Measurements from ENCODE around the gene CIAPIN1. TPM values are rescaled to one million over a fixed set of nuclear protein-coding genes. Genes with fewer than 3 reads are reported as not detected.

The CIAPIN1 gene
- total RNA-seq, 4 donors from 2014 or later = 37.7 to 65.5 (median 46.2) TPM

GRCh38 chr16:57482845-57483545 lies 35.8 kb upstream of the CIAPIN1 start:
- no peak overlapping the region for H3K4me3 ChIP-seq
- peaks cover 5 to 55% (median 12%) of the 10 kb centered on the region in 4 donors for H3K4me1 ChIP-seq
- H3K27ac ChIP-seq = no peak overlapping the region
- no peaks in the 10 kb centered on the region for H3K27me3 ChIP-seq
- TF ChIP-seq CTCF (IDR thresholded peaks at IDR 0.05) = no peak
- no peak for TF ChIP-seq POLR2A (IDR thresholded peaks at IDR 0.05)
- no peaks in the 10 kb centered on the region for H3K9me3 ChIP-seq
- no peaks in the 10 kb centered on the region for H3K36me3 ChIP-seq
- peak in 1 of 3 donors; percentile 58 for DNase-seq

GRCh38 chr16:57481421-57481820 lies 34.2 kb upstream of the CIAPIN1 start:
- Histone ChIP-seq H3K4me3 (no peak overlapping the region), H3K27me3 (no peaks in the 10 kb centered on the region), H3K9me3 (no peaks in the 10 kb centered on the region), H3K27ac (peak overlapping the region in 1 of 4 donors; percentile 94), H3K36me3 (no peaks in the 10 kb centered on the region), H3K4me1 (peaks cover 2 to 63% (median 13%) of the 10 kb centered on the region in 4 donors)
- DNase-seq = no peak
- TF ChIP-seq CTCF (IDR thresholded peaks at IDR 0.05) = no peak

- TF ChIP-seq POLR2A (IDR thresholded peaks at IDR 0.05) = no peak
- no peak for TF ChIP-seq CTCF (IDR thresholded peaks at IDR 0.05)
- Histone ChIP-seq H3K4me3 (no peak overlapping the region), H3K4me1 (peaks cover 5 to 68% (median 13%) of the 10 kb centered on the region in 4 donors), H3K27me3 (no peaks in the 10 kb centered on the region), H3K36me3 (no peaks in the 10 kb centered on the region), H3K27ac (peak overlapping the region in 3 of 4 donors; percentile 67 to 94 (median 90)), H3K9me3 (no peaks in the 10 kb centered on the region)
- DNase-seq = no peak
These were observed 33.6 kb upstream of the CIAPIN1 start for GRCh38 chr16:57480754-57481230.

- Histone ChIP-seq H3K4me1 (peaks cover 5 to 62% (median 13%) of the 10 kb centered on the region in 4 donors), H3K9me3 (no peaks in the 10 kb centered on the region), H3K36me3 (peaks cover 0 to 3% (median 0%) of the 10 kb centered on the region in 3 donors), H3K4me3 (peak overlapping the region in 3 of 4 donors; percentile 24 to 64 (median 58)), H3K27ac (peak overlapping the region in 3 of 4 donors; percentile 67 to 94 (median 90)), H3K27me3 (no peaks in the 10 kb centered on the region)
- peak in 2 of 3 donors; percentile 91 to 93 for DNase-seq
- TF ChIP-seq CTCF (IDR thresholded peaks at IDR 0.05) (no peak), POLR2A (IDR thresholded peaks at IDR 0.05) (peak; percentile 64 to 75)
These were observed 33.0 kb upstream of the CIAPIN1 start for GRCh38 chr16:57479976-57480753.

- peaks cover 5 to 54% (median 11%) of the 10 kb centered on the region in 4 donors for H3K4me1 ChIP-seq
- no peak for TF ChIP-seq CTCF (IDR thresholded peaks at IDR 0.05)
- TF ChIP-seq POLR2A (IDR thresholded peaks at IDR 0.05) = no peak
- no peaks in the 10 kb centered on the region for H3K9me3 ChIP-seq
- H3K36me3 ChIP-seq = peaks cover 0 to 11% (median 0%) of the 10 kb centered on the region in 3 donors
- peak overlapping the region; percentile 20 to 64 (median 41) for H3K4me3 ChIP-seq
- DNase-seq = peak in 2 of 3 donors; percentile 75 to 83
- H3K27me3 ChIP-seq = no peaks in the 10 kb centered on the region
- H3K27ac ChIP-seq = peak overlapping the region in 3 of 4 donors; percentile 67 to 94 (median 90)
These were observed 32.2 kb upstream of the CIAPIN1 start for GRCh38 chr16:57479205-57479975.
